Common myeloid progenitor, CD34-positive (primary cell): ENCODE data around the gene DNPEP.

Experiments
- CTCF ChIA-PET: fragments of 350-600 bp; sonication (Branson Sonifier 250); formaldehyde crosslinking; loops from one replicate; lab custom pipeline; 2021; ENCODE audit warnings: antibody characterized with exemption; lab: Charles Lee
- POLR2A ChIA-PET: fragments of 350-600 bp; sonication (Branson Sonifier 250); formaldehyde crosslinking; loops from one replicate; lab custom pipeline; 2021; ENCODE audit warnings: antibody characterized with exemption; lab: Charles Lee
- DNase-seq, 3 donors: peaks; one replicate each; pipeline versions ENCODE4 v3.0.0 to v3.0.0-alpha.2; 2013
- H3K27ac ChIP-seq, 2 experiments: 1 replicate in 1 of 2; 2 replicates in 1 of 2; pipeline ENCODE4 v1.7.0; 2013; ENCODE audit warnings: inconsistent platforms in 2 of 2, low read length in 2 of 2, mild to moderate bottlenecking in 2 of 2, low read depth in 1 of 2, moderate library complexity in 1 of 2; ENCODE audit not compliant: severe bottlenecking in 2 of 2, insufficient read depth in 1 of 2, poor library complexity in 1 of 2
- H3K27me3 ChIP-seq, 5 experiments: replicated peaks in 2 of 5; 1 replicate in 3 of 5; 2 replicates in 2 of 5; pipeline versions ENCODE4 v1.6.1 to v1.7.0; 2013; ENCODE audit warnings: low read length in 4 of 5, mild to moderate bottlenecking in 2 of 5, moderate library complexity in 2 of 5, inconsistent platforms in 1 of 5; ENCODE audit not compliant: insufficient read depth in 5 of 5, control insufficient read depth in 4 of 5
- H3K36me3 ChIP-seq, 4 experiments: 1 replicate in 2 of 4; 2 replicates in 2 of 4; pipeline versions ENCODE4 v1.6.1 to v1.7.0; 2013; ENCODE audit warnings: low read length in 3 of 4, control low read depth in 1 of 4, mild to moderate bottlenecking in 1 of 4; ENCODE audit not compliant: control insufficient read depth in 4 of 4, insufficient read depth in 4 of 4
- H3K4me1 ChIP-seq, 4 experiments: 1 replicate in 3 of 4; 2 replicates in 1 of 4; pipeline versions ENCODE4 v1.6.1 to v1.7.1; 2013; ENCODE audit warnings: low read length in 3 of 4, mild to moderate bottlenecking in 3 of 4, control low read depth in 1 of 4, inconsistent platforms in 1 of 4, moderate library complexity in 1 of 4; ENCODE audit not compliant: control insufficient read depth in 4 of 4, insufficient read depth in 4 of 4; ENCODE audit errors: control extremely low read depth in 1 of 4
- H3K4me3 ChIP-seq, 7 experiments: 1 replicate in 4 of 7; 2 replicates in 3 of 7; pipeline versions ENCODE4 v1.5.1 to v1.7.0; 2013; ENCODE audit warnings: mild to moderate bottlenecking in 7 of 7, low read length in 6 of 7, moderate library complexity in 6 of 7, inconsistent platforms in 2 of 7, low read depth in 2 of 7, control low read depth in 1 of 7; ENCODE audit not compliant: insufficient read depth in 4 of 7, control insufficient read depth in 1 of 7; ENCODE audit errors: extremely low read depth in 1 of 7
- H3K9me3 ChIP-seq, 5 experiments: 1 replicate in 4 of 5; 2 replicates in 1 of 5; pipeline versions ENCODE4 v1.6.1 to v1.7.1; 2013; ENCODE audit warnings: low read length in 4 of 5, mild to moderate bottlenecking in 2 of 5, inconsistent platforms in 1 of 5, low read depth in 1 of 5, moderate library complexity in 1 of 5; ENCODE audit not compliant: control insufficient read depth in 4 of 5, insufficient read depth in 2 of 5; ENCODE audit errors: control extremely low read depth in 1 of 5
- WGBS: methylation state at CpG from one replicate; pipeline ENCODE4 v1.1.5; 2013; ENCODE audit not compliant: insufficient coverage; 5-methylcytosine and 5-hydroxymethylcytosine counted together

The DNPEP gene

DNA sequence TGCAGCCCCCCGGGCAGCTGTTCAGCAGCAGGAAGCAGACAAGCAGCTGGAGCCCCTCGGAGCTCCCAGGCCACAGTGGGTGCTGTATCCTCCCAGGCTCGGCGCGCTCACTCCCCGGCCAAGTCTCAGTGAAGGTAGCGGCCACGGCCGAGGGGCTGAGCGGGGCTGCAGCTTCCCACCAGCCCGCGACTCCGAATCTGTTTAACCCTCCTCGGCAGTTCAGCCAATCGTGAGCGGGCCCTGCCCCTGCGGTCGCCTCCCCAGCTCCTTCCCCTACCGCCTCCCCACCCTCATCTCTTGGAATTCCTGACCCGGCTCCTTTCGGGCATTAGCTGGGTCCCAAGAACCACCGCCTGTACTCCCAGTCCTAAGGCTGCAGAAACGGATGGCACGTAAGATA is 55.2 kb downstream of the DNPEP start, which contains the start of gene RESP18:
TSS of gene RESP18 (minus strand) at position 203 of the 400 bp plus-strand sequence.
- POLR2A ChIA-PET: no interaction called here

DNA sequence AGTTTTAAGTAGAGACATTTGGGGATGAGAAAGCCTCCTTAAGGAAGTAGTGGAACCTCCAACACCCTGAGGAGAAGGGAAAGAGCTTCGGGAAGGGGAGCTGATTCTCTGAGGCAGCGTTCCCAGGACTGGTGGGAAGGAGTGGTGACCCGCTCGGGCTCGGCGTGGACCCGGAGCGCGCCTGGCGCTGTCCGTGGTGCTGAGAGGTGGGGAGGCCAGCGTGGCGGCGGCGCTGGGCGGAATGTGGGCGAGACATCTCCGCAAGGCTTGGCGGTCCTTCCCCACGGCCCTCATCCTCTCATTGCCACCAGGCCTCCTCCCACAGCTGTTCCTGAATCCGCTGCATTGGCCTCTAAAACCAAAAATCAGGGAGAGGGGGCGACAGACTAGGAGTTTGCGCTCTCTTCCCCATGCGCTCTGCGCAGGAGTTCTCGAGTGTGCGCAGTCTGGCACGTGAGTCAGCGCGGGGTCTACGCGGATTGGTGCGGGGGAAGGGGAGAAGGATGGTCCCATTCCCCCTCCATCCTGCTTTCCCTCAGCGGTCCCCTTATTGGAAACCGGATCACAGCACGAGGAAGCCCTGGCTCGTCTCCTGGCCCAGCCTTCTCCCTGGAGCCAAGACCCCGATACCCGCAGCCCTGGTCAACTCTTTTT is 56.0 kb downstream of the DNPEP start:
- Histone ChIP-seq H3K4me3 (no peak overlapping the region), H3K4me1 (no peaks in the 10 kb centered on the region), H3K9me3 (peaks cover 1 to 13% (median 4%) of the 10 kb centered on the region in 5 experiments), H3K27me3 (peaks cover 12 to 81% (median 29%) of the 10 kb centered on the region in 5 experiments), H3K27ac (no peak overlapping the region), H3K36me3 (no peaks in the 10 kb centered on the region)
- DNase-seq: peak in 2 of 3 donors; percentile 33 to 39
- POLR2A ChIA-PET: no interaction called here
- 15% methylated on average over 35 of the region's 39 CpGs for WGBS
- CTCF ChIA-PET: no interaction called here

More for the DNA sequence above, 55.2 kb downstream of the DNPEP start, which contains the start of gene RESP18:
- Histone ChIP-seq H3K4me1 (no peaks in the 10 kb centered on the region), H3K27me3 (peaks cover 12 to 81% (median 27%) of the 10 kb centered on the region in 5 experiments), H3K36me3 (no peaks in the 10 kb centered on the region), H3K9me3 (peaks cover 4 to 17% (median 6%) of the 10 kb centered on the region in 5 experiments), H3K4me3 (no peak within 1 kb of the TSS), H3K27ac (no peak within 1 kb of the TSS)
- 22% methylated on average over 24 of the region's 24 CpGs for WGBS
- no peak for DNase-seq
- CTCF ChIA-PET: interaction anchor here (1.4 kb wide), 1 partner anchor 34 kb away, joined by 6 read pairs; no protein-coding TSS in a partner anchor

DNA sequence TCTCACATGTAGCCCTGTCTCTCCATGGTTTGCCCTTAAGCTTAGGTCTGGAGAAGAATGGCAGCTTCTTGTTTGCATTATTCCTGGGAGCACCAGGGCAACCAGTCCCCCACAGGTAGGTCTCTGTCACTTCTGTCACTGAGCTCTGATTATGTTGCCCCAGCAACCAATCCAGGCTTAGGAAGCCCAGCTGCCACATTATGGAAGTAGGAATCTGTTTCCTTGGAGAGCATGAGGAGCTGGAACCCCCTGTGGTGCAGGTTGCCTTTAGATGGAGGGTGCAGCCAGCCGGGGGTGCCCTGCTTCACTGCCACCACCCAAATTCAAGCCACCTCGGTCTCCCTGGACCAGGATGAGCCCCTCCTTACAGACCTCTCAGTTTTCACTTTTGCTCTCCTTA is 60.0 kb downstream of the DNPEP start:
- ChIA-PET POLR2A (no interaction called here), CTCF (interaction anchor here (1.4 kb wide), 1 partner anchor 25 kb away, joined by 3 read pairs; no protein-coding TSS in a partner anchor)
- Histone ChIP-seq H3K27me3 (peaks cover 8 to 71% (median 32%) of the 10 kb centered on the region in 5 experiments), H3K4me1 (peaks cover 0 to 4% (median 0%) of the 10 kb centered on the region in 4 experiments), H3K36me3 (no peaks in the 10 kb centered on the region), H3K4me3 (no peak overlapping the region), H3K27ac (no peak overlapping the region), H3K9me3 (peaks cover 0 to 4% (median 0%) of the 10 kb centered on the region in 5 experiments)
- no peak for DNase-seq
- 88% methylated on average over 1 of the region's 2 CpGs for WGBS

DNA sequence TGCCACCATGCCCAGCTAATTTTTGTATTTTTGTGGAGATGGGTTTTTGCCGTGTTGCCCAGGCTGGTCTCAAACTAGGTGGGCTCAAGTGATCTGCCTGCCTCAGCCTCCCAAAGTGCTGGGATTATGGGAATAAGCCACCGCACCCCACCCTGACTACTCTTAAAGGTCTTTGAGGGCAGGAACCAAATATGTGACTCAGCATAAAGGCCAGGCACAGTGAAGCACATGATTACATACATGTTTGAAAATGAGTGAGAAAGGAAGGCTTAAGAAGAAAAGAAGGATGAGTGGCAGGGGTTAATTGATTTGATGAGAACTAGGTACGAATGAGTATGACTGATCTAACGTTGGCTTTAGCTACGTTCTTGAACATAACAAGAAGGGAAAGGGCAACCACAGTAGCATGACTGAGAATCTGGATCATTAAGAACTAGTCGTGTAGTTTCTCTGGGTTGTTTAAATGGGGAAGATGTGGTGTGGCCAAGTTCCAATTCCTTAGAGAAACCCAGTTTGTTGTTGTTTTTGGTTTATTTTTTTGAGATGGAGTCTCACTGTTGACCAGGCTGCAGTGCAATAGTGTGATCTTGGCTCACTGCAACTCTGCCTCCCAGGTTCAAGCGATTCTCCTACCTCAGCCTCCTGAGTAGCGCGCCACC is 61.9 kb downstream of the DNPEP start:
- peak; percentile 21 to 66 (median 64) for DNase-seq
- Histone ChIP-seq H3K4me3 (no peak overlapping the region), H3K4me1 (peaks cover 0 to 7% (median 2%) of the 10 kb centered on the region in 4 experiments), H3K27ac (no peak overlapping the region), H3K9me3 (no peaks in the 10 kb centered on the region), H3K27me3 (peaks cover 8 to 61% (median 28%) of the 10 kb centered on the region in 5 experiments), H3K36me3 (no peaks in the 10 kb centered on the region)
- WGBS: 0% methylated on average over 4 of the region's 9 CpGs
- ChIA-PET POLR2A (no interaction called here), CTCF (interaction anchor here (1.5 kb wide), 1 partner anchor 9 kb away, joined by 6 read pairs; no protein-coding TSS in a partner anchor)

DNA sequence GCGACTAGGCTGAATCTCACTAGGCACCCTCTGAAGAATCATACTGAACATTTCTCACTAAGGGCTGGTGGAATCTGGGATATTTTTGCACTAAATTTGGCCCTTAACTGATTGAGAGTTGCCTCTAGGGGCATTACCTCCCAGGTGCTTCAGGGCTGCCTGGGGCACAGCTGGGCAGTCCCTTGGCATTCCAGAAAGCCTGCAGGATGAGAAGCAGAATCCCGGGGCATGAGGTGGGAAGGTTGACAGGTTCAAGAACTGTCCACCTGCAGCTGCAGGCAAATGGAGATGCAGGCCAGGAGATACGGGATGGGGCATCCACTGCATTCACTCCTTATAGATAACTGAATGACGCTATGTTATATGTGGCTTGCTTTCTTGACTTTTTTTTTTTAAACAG is 62.6 kb downstream of the DNPEP start:
- H3K4me3 ChIP-seq: no peak overlapping the region
- H3K27ac ChIP-seq: no peak overlapping the region
- 100% methylated on average over 2 of the region's 4 CpGs for WGBS
- no peak for DNase-seq
- H3K27me3 ChIP-seq: peaks cover 7 to 55% (median 25%) of the 10 kb centered on the region in 5 experiments
- ChIA-PET POLR2A (interaction anchor here (0.7 kb wide), 1 partner anchor 63 kb away, joined by 4 read pairs; the partner anchor contains the start of gene DNPEP), CTCF (interaction anchor here (1.4 kb wide), 1 partner anchor 25 kb away, joined by 4 read pairs; no protein-coding TSS in a partner anchor)
- no peaks in the 10 kb centered on the region for H3K36me3 ChIP-seq
- H3K4me1 ChIP-seq: peaks cover 0 to 8% (median 3%) of the 10 kb centered on the region in 4 experiments
- no peaks in the 10 kb centered on the region for H3K9me3 ChIP-seq

DNA sequence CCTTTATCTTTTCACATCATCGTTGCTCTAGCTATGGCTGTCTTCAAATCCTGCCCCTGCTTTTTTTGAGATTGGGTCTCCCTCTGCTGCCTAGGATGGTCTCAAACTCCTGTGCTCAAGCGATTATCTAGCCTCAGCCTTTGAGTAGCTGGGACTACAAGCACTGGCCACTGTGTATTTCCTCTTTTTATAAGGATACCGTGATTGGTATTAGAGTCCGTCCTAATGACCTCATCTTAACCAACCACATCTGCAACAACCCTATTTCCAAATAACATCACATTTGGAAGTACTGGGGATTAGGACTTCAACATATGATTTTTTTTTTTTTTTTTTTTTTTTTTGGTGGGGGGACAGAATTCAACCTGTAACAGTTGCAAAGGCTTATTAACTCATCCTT is 64.3 kb downstream of the DNPEP start:
- ChIA-PET CTCF (interaction anchor here (0.5 to 1.5 kb wide), 3 partner anchors 12 to 347 kb away, joined by 3 to 6 read pairs (median 4); no protein-coding TSS in a partner anchor), POLR2A (no interaction called here)
- H3K9me3 ChIP-seq: no peaks in the 10 kb centered on the region
- H3K36me3 ChIP-seq: no peaks in the 10 kb centered on the region
- WGBS: 86% methylated on average over 2 of the region's 4 CpGs
- DNase-seq: no peak
- no peak overlapping the region for H3K27ac ChIP-seq
- H3K27me3 ChIP-seq: peaks cover 0 to 44% (median 22%) of the 10 kb centered on the region in 5 experiments
- peaks cover 0 to 8% (median 3%) of the 10 kb centered on the region in 4 experiments for H3K4me1 ChIP-seq
- H3K4me3 ChIP-seq: no peak overlapping the region
